ENCODE results near the gene OR56A5. TPM values are rescaled to one million over a fixed set of nuclear protein-coding genes. Genes with fewer than 3 reads are reported as not detected.
A peak's percentile ranks its signal among the peaks of the same experiment; 100 is the strongest.

The OR56A5 gene
- total RNA-seq, 1 donor: not detected

DNA sequence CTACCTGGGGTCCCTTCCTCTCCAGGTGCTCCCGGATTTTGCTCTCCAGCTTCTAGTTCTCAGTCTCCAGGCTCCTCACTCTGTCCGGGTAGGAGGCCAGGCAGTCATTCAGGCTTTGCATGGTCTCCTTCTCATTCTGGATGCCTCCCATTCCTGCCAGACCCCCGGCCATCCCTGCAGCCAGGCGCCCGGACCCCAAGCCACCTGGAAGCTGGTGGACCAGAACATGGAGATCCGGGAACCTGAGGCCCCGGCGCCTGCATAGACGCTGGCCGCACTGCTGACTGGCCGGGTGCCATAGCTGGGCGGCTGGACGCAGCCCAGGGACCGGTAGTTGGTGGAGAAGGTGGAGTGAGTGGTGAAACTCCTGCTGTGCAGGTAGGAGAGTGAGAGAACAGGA lies 26.5 kb upstream of the OR56A5 start:
- H3K4me3 ChIP-seq (ENCODE audit: low read depth, low read length): no peak overlapping the region
- no peak for DNase-seq (ENCODE audit: low read depth)
- TF ChIP-seq, protein P1, sequence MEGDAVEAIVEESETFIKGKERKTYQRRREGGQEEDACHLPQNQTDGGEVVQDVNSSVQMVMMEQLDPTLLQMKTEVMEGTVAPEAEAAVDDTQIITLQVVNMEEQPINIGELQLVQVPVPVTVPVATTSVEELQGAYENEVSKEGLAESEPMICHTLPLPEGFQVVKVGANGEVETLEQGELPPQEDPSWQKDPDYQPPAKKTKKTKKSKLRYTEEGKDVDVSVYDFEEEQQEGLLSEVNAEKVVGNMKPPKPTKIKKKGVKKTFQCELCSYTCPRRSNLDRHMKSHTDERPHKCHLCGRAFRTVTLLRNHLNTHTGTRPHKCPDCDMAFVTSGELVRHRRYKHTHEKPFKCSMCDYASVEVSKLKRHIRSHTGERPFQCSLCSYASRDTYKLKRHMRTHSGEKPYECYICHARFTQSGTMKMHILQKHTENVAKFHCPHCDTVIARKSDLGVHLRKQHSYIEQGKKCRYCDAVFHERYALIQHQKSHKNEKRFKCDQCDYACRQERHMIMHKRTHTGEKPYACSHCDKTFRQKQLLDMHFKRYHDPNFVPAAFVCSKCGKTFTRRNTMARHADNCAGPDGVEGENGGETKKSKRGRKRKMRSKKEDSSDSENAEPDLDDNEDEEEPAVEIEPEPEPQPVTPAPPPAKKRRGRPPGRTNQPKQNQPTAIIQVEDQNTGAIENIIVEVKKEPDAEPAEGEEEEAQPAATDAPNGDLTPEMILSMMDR (IDR thresholded peaks at IDR 0.05; ENCODE audit: insufficient read depth, low read length): no peak

DNA sequence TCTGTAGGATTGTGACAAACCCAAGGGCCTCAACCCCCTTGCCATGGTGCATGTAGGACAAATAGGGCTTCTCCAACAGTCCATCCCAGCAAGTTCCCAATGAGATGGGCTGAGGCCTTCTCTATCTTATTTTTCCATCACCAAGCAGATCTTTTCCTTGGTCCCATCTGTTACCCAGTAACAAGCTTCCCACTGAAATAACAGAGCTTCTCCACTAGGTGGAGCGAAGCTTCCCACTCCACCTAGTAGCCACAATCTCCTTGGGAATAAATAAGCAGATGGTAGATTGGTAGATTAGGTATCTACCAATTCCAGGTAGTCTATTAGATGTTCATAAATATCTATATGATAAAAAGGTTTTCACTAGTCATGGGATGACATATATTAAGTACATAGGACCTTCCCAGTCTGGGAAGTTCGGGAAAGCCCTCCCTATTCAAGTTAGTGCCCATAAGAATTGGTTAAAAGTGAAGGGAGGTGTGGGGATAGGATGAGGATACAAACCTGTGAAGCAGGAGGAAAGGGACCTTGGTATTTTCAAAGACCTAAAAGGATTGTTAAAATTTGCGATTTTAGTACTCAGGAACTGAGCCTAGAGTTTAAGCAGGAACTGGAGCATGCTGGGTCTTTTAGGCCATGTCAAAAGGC lies 24.4 kb upstream of the OR56A5 start:
- H3K4me3 ChIP-seq (ENCODE audit: low read depth, low read length): no peak overlapping the region
- TF ChIP-seq, protein P1 (IDR thresholded peaks at IDR 0.05; ENCODE audit: insufficient read depth, low read length): peak; percentile 60
- peak; percentile 29 for DNase-seq (ENCODE audit: low read depth)

DNA sequence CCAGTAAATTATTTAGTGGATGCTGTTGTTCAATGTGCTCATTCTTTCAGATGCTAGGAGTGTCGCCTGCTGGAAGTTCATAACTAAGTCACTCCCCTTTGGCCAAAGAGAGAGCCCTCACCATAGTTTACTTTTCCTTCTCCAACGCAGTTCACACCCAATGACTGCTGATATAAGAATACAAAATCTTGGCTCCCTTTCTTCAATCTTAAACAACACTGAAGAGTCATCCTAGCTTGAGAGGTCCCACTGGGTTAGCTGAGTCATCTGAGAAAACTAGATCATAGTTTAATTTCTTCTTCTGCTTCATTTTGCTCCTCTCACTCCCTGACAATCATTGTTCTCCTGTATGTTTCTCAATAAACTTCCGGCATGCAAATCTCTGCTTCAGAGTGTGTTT lies 23.9 kb upstream of the OR56A5 start:
- TF ChIP-seq, protein P1 (IDR thresholded peaks at IDR 0.05; ENCODE audit: insufficient read depth, low read length): no peak
- DNase-seq (ENCODE audit: low read depth): peak; percentile 11
- H3K4me3 ChIP-seq (ENCODE audit: low read depth, low read length): no peak overlapping the region

DNA sequence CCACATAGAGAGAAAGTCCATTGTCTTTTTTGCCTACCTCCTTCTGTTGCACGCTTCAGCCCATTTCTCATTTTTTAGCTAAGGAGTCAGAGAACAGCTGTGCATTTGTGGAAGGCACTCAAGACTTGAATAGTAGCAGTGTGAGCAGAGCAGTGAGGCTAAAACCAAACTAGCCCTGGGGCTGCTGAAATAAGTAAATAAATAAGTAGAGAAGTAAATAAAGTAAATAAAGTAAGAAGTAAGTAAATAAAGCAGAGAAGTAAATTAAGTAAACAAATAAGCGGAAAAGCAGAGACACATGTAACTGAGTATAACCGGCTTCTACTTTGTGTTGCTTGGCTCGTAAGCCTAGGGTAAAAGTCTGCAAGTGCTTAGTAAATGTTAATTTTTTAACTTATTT lies 20.9 kb upstream of the OR56A5 start:
- no peak overlapping the region for H3K4me3 ChIP-seq (ENCODE audit: low read depth, low read length)
- TF ChIP-seq, protein P1 (IDR thresholded peaks at IDR 0.05; ENCODE audit: insufficient read depth, low read length): no peak
- DNase-seq (ENCODE audit: low read depth): no peak

DNA sequence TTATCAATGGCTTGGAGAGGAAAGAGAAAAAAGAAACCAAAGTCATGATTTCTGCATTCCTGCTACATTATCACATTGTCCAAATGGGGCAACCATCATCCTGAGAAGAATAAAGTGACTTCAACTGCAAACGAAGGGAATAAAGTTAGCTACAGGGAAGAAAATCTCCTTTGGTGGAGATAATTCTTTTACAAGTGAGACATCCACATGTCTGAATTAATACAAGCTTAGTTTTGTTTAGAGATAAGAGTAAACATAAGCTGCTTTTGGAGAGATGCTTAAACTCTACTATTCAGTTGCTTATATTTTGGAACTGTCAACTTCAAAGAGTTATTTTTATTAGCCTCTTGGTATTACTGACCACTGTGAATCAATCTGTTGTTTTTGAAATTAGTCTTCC lies 18.6 kb upstream of the OR56A5 start, which contains the start of gene OR52L1:
OR52L1 (minus strand) TSS at position 101 of the 400 bp plus-strand sequence; CDS start at position 46, 55 bp downstream.
- H3K4me3 ChIP-seq (ENCODE audit: low read depth, low read length): no peak within 1 kb of the TSS
- no peak for DNase-seq (ENCODE audit: low read depth)
- TF ChIP-seq, protein P1 (IDR thresholded peaks at IDR 0.05; ENCODE audit: insufficient read depth, low read length): no peak

DNA sequence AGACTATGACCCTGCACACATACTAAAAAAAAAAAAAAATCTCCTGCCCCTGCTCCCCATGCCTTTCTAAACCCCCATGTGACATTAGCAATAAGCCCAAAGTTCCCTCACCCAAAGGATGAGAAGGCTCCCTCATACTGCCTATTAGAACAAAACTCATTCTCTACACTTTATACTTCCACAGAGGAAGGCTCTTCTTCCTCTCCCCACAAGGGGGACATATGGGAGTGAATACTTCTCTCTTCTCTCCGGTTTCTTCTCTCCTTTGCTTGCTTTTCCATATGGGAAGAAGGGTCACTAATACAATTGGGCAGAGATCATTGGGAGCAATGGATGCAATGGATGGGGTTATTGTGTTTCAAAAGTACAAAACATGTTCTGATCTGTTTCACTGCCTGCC lies 15.1 kb upstream of the OR56A5 start:
- TF ChIP-seq, protein P1 (IDR thresholded peaks at IDR 0.05; ENCODE audit: insufficient read depth, low read length): peak; percentile 9
- no peak for DNase-seq (ENCODE audit: low read depth)
- H3K4me3 ChIP-seq (ENCODE audit: low read depth, low read length): no peak overlapping the region

DNA sequence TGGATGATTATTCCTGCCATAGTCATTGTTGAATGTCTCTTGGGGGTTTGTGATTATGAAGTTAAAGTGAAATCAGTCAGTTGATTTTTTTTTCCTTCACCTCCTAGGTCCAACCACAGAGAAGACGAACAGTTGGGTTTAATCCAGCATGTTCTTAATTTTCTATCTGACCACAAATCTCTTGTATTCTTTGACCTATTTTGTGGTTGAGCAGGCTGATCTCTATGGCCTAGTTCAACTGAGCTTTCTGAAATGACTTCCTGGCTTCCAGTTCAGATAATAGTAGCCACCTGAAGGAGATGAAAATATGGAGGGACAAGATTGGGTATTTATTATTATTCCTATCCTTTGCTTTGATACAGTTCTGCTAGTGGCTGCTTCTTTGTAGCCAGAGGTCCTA lies 5.2 kb upstream of the OR56A5 start:
- TF ChIP-seq, protein P1 (IDR thresholded peaks at IDR 0.05; ENCODE audit: insufficient read depth, low read length): no peak
- no peak for DNase-seq (ENCODE audit: low read depth)
- no peak overlapping the region for H3K4me3 ChIP-seq (ENCODE audit: low read depth, low read length)

Data from fibroblast of the aortic adventitia (primary cell).